Neural cell (in vitro differentiated cells): Measurements from ENCODE around the gene TOR2A. TPM values are rescaled to one million over a fixed set of nuclear protein-coding genes. Genes with fewer than 3 reads are reported as not detected.

Experiments
- H2AFZ ChIP-seq: fragments of 200-600, 300-800 bp; sonication (generic), shearing (Covaris generic); 2 replicates; pipeline ENCODE4 v1.6.0; 2014; ENCODE audit warnings: low read depth, mild to moderate bottlenecking, antibody characterized with exemption, low read length, moderate library complexity
- H3F3A ChIP-seq: fragments of 200-600 bp; shearing (Covaris generic); 2 replicates; pipeline ENCODE4 v1.6.1; 2016; ENCODE audit warnings: mild to moderate bottlenecking, moderate library complexity, mixed read lengths, antibody characterized with exemption, low read length; ENCODE audit not compliant: insufficient read depth, poor library complexity, severe bottlenecking
- H3K27ac ChIP-seq: fragments of 200-600, 300-800 bp; sonication (generic), shearing (Covaris generic); 2 replicates; pipeline ENCODE4 v1.5.1; 2014; ENCODE audit warnings: mild to moderate bottlenecking, low read length, moderate library complexity
- H3K27me3 ChIP-seq: fragments of 300-800, 200-600 bp; sonication (generic), shearing (Covaris generic); 2 replicates; pipeline ENCODE4 v1.6.0; 2014; ENCODE audit warnings: mild to moderate bottlenecking, low read depth, low read length, moderate library complexity; ENCODE audit not compliant: insufficient read depth
- H3K36me3 ChIP-seq: fragments of 300-800, 200-600 bp; sonication (generic), shearing (Covaris generic); 2 replicates; pipeline ENCODE4 v1.5.1; 2014; ENCODE audit warnings: mild to moderate bottlenecking, antibody characterized with exemption, low read length, moderate library complexity; ENCODE audit not compliant: insufficient read depth
- H3K4me2 ChIP-seq: fragments of 300-800, 200-600 bp; sonication (generic), shearing (Covaris generic); 2 replicates; pipeline ENCODE4 v1.6.0; 2014; ENCODE audit warnings: mild to moderate bottlenecking, low read length
- H3K4me3 ChIP-seq: fragments of 300-800, 200-600 bp; sonication (generic), shearing (Covaris generic); 2 replicates; pipeline ENCODE4 v1.5.1; 2014; ENCODE audit warnings: mild to moderate bottlenecking, low read length, moderate library complexity
- H3K79me2 ChIP-seq: fragments of 200-600 bp; shearing (Covaris generic); replicated peaks from 2 replicates; pipeline ENCODE4 v1.6.0; 2014; ENCODE audit warnings: mild to moderate bottlenecking, low read length, moderate library complexity; ENCODE audit not compliant: insufficient read depth
- H3K9ac ChIP-seq: fragments of 300-800, 200-600 bp; sonication (generic), shearing (Covaris generic); 2 replicates; pipeline ENCODE4 v1.6.1; 2016; ENCODE audit warnings: mild to moderate bottlenecking, low read length, mixed read lengths
- H3K9me2 ChIP-seq: fragments of 200-600 bp; shearing (Covaris generic); 2 replicates; pipeline ENCODE4 v1.6.1; 2016; ENCODE audit warnings: mild to moderate bottlenecking, low read length, mixed read lengths; ENCODE audit not compliant: insufficient read depth
- H3K9me3 ChIP-seq: fragments of 200-600, 300-800 bp; sonication (generic), shearing (Covaris generic); 2 replicates; pipeline ENCODE4 v1.6.1; 2016; ENCODE audit warnings: mild to moderate bottlenecking, mixed run types, low read length, moderate library complexity, mixed read lengths
- H4K20me1 ChIP-seq: fragments of 200-600 bp; shearing (Covaris generic); 2 replicates; pipeline ENCODE4 v1.6.1; 2016; ENCODE audit warnings: mild to moderate bottlenecking, mixed run types; ENCODE audit not compliant: insufficient read depth
- CTCF ChIP-seq: fragments of 450-650 bp; IDR thresholded peaks from 2 replicates; pipeline ENCODE4 v1.5.1; 2014; ENCODE audit warnings: antibody characterized with exemption, mild to moderate bottlenecking, moderate library complexity; ENCODE audit not compliant: poor library complexity, severe bottlenecking
- EP300 ChIP-seq: fragments of 450-650 bp; conservative IDR thresholded peaks from 2 replicates; pipeline ENCODE4 v1.6.1; 2014; ENCODE audit warnings: antibody characterized with exemption, mild to moderate bottlenecking, moderate library complexity; ENCODE audit not compliant: poor library complexity, severe bottlenecking
- EZH2 ChIP-seq: fragments of 200-600, 300-800 bp; shearing (Covaris generic), sonication (generic); IDR thresholded peaks from 2 replicates; pipeline ENCODE4 v1.6.1; 2014; ENCODE audit warnings: antibody characterized with exemption, low read length, borderline replicate concordance, mild to moderate bottlenecking; ENCODE audit not compliant: insufficient read depth, poor library complexity, severe bottlenecking
- MXI1 ChIP-seq: fragments of 450-650 bp; conservative IDR thresholded peaks from 2 replicates; pipeline ENCODE4 v1.6.1; 2014; ENCODE audit warnings: antibody characterized with exemption, mild to moderate bottlenecking; ENCODE audit not compliant: poor library complexity, severe bottlenecking
- POLR2AphosphoS5 ChIP-seq: IDR thresholded peaks from 2 replicates; pipeline ENCODE4 v1.6.1; 2012
- RAD21 ChIP-seq: fragments of 450-650 bp; conservative IDR thresholded peaks from 2 replicates; pipeline ENCODE4 v1.6.1; 2014; ENCODE audit warnings: antibody characterized with exemption, mild to moderate bottlenecking, moderate library complexity
- REST ChIP-seq: IDR thresholded peaks from 2 replicates; pipeline ENCODE4 v1.6.1; 2012; ENCODE audit warnings: borderline replicate concordance
- SMC3 ChIP-seq: fragments of 450-650 bp; conservative IDR thresholded peaks from 2 replicates; pipeline ENCODE4 v1.6.1; 2014; ENCODE audit warnings: antibody characterized with exemption, mild to moderate bottlenecking, moderate library complexity; ENCODE audit not compliant: poor library complexity
- TAF1 ChIP-seq: IDR thresholded peaks from 2 replicates; pipeline ENCODE4 v1.6.1; 2012; ENCODE audit warnings: low read depth
- polyA plus RNA-seq: library from polyadenylated mRNA; depleted of rRNA; stranded (reverse); fragments of >200 nt; gene quantifications from 2 replicates; pipeline ENCODE4 v1.2.3, GENCODE V29; 2014

TOR2A gene
- polyA plus RNA-seq, 1 donor from 2014 or later, result 59.7 TPM

- Histone ChIP-seq H3K4me2 (no peak overlapping the region), H3K4me3 (no peak overlapping the region)
Observed at GRCh38 chr9:127711226-127711701, 23.8 kb downstream of the TOR2A start.

GRCh38 chr9:127710204-127710783 is 24.8 kb downstream of the TOR2A start:
- H3K79me2 ChIP-seq, result no peaks in the 10 kb centered on the region
- H3K4me2 ChIP-seq, result no peak overlapping the region
- H3K27me3 ChIP-seq, result no peaks in the 10 kb centered on the region
- H3K9me2 ChIP-seq, result no peaks in the 10 kb centered on the region
- H3K9me3 ChIP-seq, result no peaks in the 10 kb centered on the region
- no peak overlapping the region for H2AFZ ChIP-seq
- no peak overlapping the region for H3K9ac ChIP-seq
- H3F3A ChIP-seq, result no peaks in the 10 kb centered on the region
- H3K4me3 ChIP-seq, result no peak overlapping the region
- no peaks in the 10 kb centered on the region for H4K20me1 ChIP-seq
- H3K27ac ChIP-seq, result no peak overlapping the region
- no peaks in the 10 kb centered on the region for H3K36me3 ChIP-seq
- TF ChIP-seq EZH2 (no peak), EP300 (no peak), SMC3 (no peak), CTCF (no peak), TAF1 (no peak), RAD21 (no peak)

More at GRCh38 chr9:127711226-127711701, 23.8 kb downstream of the TOR2A start:
- H2AFZ ChIP-seq, result no peak overlapping the region
- no peak overlapping the region for H3K27ac ChIP-seq
- H3K9me2 ChIP-seq, result no peaks in the 10 kb centered on the region
- no peaks in the 10 kb centered on the region for H3K27me3 ChIP-seq
- H3K79me2 ChIP-seq, result no peaks in the 10 kb centered on the region
- H3K36me3 ChIP-seq, result no peaks in the 10 kb centered on the region
- H3F3A ChIP-seq, result no peaks in the 10 kb centered on the region
- TF ChIP-seq CTCF (no peak), EP300 (no peak), TAF1 (no peak), RAD21 (no peak), EZH2 (no peak), REST (no peak), POLR2AphosphoS5 (no peak), SMC3 (no peak), MXI1 (no peak)
- H3K9ac ChIP-seq, result no peak overlapping the region
- H4K20me1 ChIP-seq, result no peaks in the 10 kb centered on the region
- no peaks in the 10 kb centered on the region for H3K9me3 ChIP-seq
